OCI-LY1 (cell line): ENCODE data around the gene RNF19B.

ENCODE experiments used
- H2AFZ ChIP-seq: fragments of 200-600 bp; sonication (generic), shearing (Covaris generic); 2 replicates; pipeline ENCODE4 v1.6.0; 2014; ENCODE audit warnings: antibody characterized with exemption, mild to moderate bottlenecking, low read length
- H3F3A ChIP-seq: fragments of 200-600 bp; sonication (generic), shearing (Covaris generic); 2 replicates; pipeline ENCODE4 v1.6.0; 2014; ENCODE audit warnings: mild to moderate bottlenecking, antibody characterized with exemption, low read length, moderate library complexity; ENCODE audit not compliant: insufficient read depth
- H3K27ac ChIP-seq: fragments of 200-600 bp; sonication (generic); 2 replicates; pipeline ENCODE4 v1.5.1; 2014; ENCODE audit warnings: low read length, mixed run types, mild to moderate bottlenecking, low read depth; ENCODE audit not compliant: poor library complexity, severe bottlenecking
- H3K27me3 ChIP-seq: fragments of 200-600 bp; sonication (generic); 2 replicates; pipeline ENCODE4 v1.6.0; 2014; ENCODE audit warnings: antibody characterized with exemption, mild to moderate bottlenecking, low read length, moderate library complexity; ENCODE audit not compliant: insufficient read depth
- H3K36me3 ChIP-seq: fragments of 200-600 bp; sonication (generic); 2 replicates; pipeline ENCODE4 v1.6.1; 2014; ENCODE audit warnings: mild to moderate bottlenecking, antibody characterized with exemption, low read length, moderate library complexity, mixed read lengths; ENCODE audit not compliant: insufficient read depth
- H3K4me1 ChIP-seq: fragments of 200-600 bp; sonication (generic); 2 replicates; pipeline ENCODE4 v1.5.1; 2014; ENCODE audit warnings: mild to moderate bottlenecking, low read length, moderate library complexity; ENCODE audit not compliant: insufficient read depth, severe bottlenecking
- H3K4me2 ChIP-seq: fragments of 200-600 bp; sonication (generic), shearing (Covaris generic); 2 replicates; pipeline ENCODE4 v1.6.1; 2014; ENCODE audit warnings: low read length
- H3K4me3 ChIP-seq: fragments of 200-600 bp; sonication (generic); 2 replicates; pipeline ENCODE4 v1.5.1; 2014; ENCODE audit warnings: low read length, low read depth, mild to moderate bottlenecking, mixed read lengths; ENCODE audit not compliant: poor library complexity, severe bottlenecking
- H3K79me2 ChIP-seq: fragments of 200-600 bp; shearing (Covaris generic); 2 replicates; pipeline ENCODE4 v1.6.1; 2016; ENCODE audit warnings: mixed run types, low read length, mixed read lengths; ENCODE audit not compliant: insufficient read depth
- H3K9ac ChIP-seq: fragments of 200-600 bp; sonication (generic), shearing (Covaris generic); 2 replicates; pipeline ENCODE4 v1.6.1; 2014; ENCODE audit warnings: mild to moderate bottlenecking, low read length, mixed read lengths
- H3K9me2 ChIP-seq: fragments of 200-600 bp; sonication (generic), shearing (Covaris generic); 2 replicates; pipeline ENCODE4 v1.6.1; 2014; ENCODE audit warnings: low read depth, mild to moderate bottlenecking, low read length, mixed read lengths
- H3K9me3 ChIP-seq: fragments of 200-600 bp; shearing (Covaris generic); 2 replicates; pipeline ENCODE4 v1.6.1; 2014; ENCODE audit warnings: low read length, mixed read lengths
- H4K20me1 ChIP-seq: fragments of 200-600 bp; sonication (generic), shearing (Covaris generic); 2 replicates; pipeline ENCODE4 v1.6.0; 2016; ENCODE audit warnings: mild to moderate bottlenecking, low read length; ENCODE audit not compliant: insufficient read depth
- CTCF ChIP-seq: fragments of 200-600 bp; sonication (generic), shearing (Covaris generic); IDR thresholded peaks from 2 replicates; pipeline ENCODE4 v1.5.1; 2017; ENCODE audit warnings: mild to moderate bottlenecking, antibody characterized with exemption, low read length, moderate library complexity, mixed read lengths
- EZH2 ChIP-seq: fragments of 200-600 bp; sonication (generic), shearing (Covaris generic); IDR thresholded peaks from 2 replicates; pipeline ENCODE4 v1.8.0; 2017; ENCODE audit warnings: borderline replicate concordance, mixed run types, mild to moderate bottlenecking, antibody characterized with exemption, low read length, moderate library complexity, mixed read lengths

RNF19B gene

GRCh38 chr1:32895325-32896215 lies 69.0 kb downstream of the RNF19B start:
- TF ChIP-seq CTCF (no peak), EZH2 (no peak)
- Histone ChIP-seq H3K79me2 (no peaks in the 10 kb centered on the region), H3K4me2 (no peak overlapping the region), H3K9me3 (no peaks in the 10 kb centered on the region), H3F3A (no peaks in the 10 kb centered on the region), H3K4me3 (no peak overlapping the region), H3K27me3 (peaks cover 6% of the 10 kb centered on the region; the same call in 1 of the 2 replicates), H3K4me1 (no peaks in the 10 kb centered on the region), H3K36me3 (no peaks in the 10 kb centered on the region), H2AFZ (no peak overlapping the region), H3K9ac (no peak overlapping the region), H3K9me2 (no peaks in the 10 kb centered on the region), H4K20me1 (no peaks in the 10 kb centered on the region), H3K27ac (no peak overlapping the region)

GRCh38 chr1:32894681-32895080 lies 69.9 kb downstream of the RNF19B start:
- TF ChIP-seq EZH2 (no peak), CTCF (no peak)
- Histone ChIP-seq H3K4me1 (no peaks in the 10 kb centered on the region), H3K9me2 (no peaks in the 10 kb centered on the region), H3K4me3 (no peak overlapping the region), H3K9ac (no peak overlapping the region), H3K79me2 (no peaks in the 10 kb centered on the region), H3K36me3 (no peaks in the 10 kb centered on the region), H3F3A (no peaks in the 10 kb centered on the region), H3K27me3 (peaks cover 5% of the 10 kb centered on the region; the same call in 1 of the 2 replicates), H3K4me2 (no peak overlapping the region), H3K27ac (no peak overlapping the region), H4K20me1 (no peaks in the 10 kb centered on the region), H2AFZ (no peak overlapping the region), H3K9me3 (no peaks in the 10 kb centered on the region)

GRCh38 chr1:32894019-32894600 lies 70.5 kb downstream of the RNF19B start:
- no peak overlapping the region for H2AFZ ChIP-seq
- no peak for TF ChIP-seq CTCF
- no peak for TF ChIP-seq EZH2

More at GRCh38 chr1:32894019-32894600, 70.5 kb downstream of the RNF19B start:
- H3K4me3 ChIP-seq, result no peak overlapping the region
- H3K4me2 ChIP-seq, result no peak overlapping the region
- no peaks in the 10 kb centered on the region for H3F3A ChIP-seq
- H3K4me1 ChIP-seq, result no peaks in the 10 kb centered on the region
- H3K9me2 ChIP-seq, result no peaks in the 10 kb centered on the region
- no peaks in the 10 kb centered on the region for H3K36me3 ChIP-seq
- no peak overlapping the region for H3K27ac ChIP-seq
- no peak overlapping the region for H3K9ac ChIP-seq
- no peaks in the 10 kb centered on the region for H3K9me3 ChIP-seq
- H3K79me2 ChIP-seq, result no peaks in the 10 kb centered on the region
- H3K27me3 ChIP-seq, result peaks cover 5% of the 10 kb centered on the region; the same call in 1 of the 2 replicates
- no peaks in the 10 kb centered on the region for H4K20me1 ChIP-seq
